ENCODE results near the gene KIAA0319L.
A peak's percentile ranks its signal among the peaks of the same experiment; 100 is the strongest.
"Not testable (repeated sequence)": the region's sequence is repeated elsewhere in the genome, so short reads cannot be mapped to it uniquely, and the experiment has no call there.

KIAA0319L gene

GRCh38 chr1:35470977-35471613 is 86.1 kb downstream of the KIAA0319L start:
- Histone ChIP-seq H3K27ac (ENCODE audit: low read depth, low read length) (no peak overlapping the region), H3K36me3 (ENCODE audit: control insufficient read depth in 5 of 5, insufficient read depth in 5 of 5, low read length in 5 of 5) (peaks cover 16 to 46% (median 31%) of the 10 kb centered on the region in 5 donors)

GRCh38 chr1:35466120-35466519 is 91.1 kb downstream of the KIAA0319L start:
- Histone ChIP-seq H3K9me3 (ENCODE audit: control insufficient read depth in 5 of 5, low read length in 5 of 5) (no peaks in the 10 kb centered on the region), H3K4me3 (ENCODE audit: low read depth in 1 of 5, low read length in 5 of 5) (no peak overlapping the region), H3K4me1 (ENCODE audit: control insufficient read depth in 5 of 5, insufficient read depth in 5 of 5, low read length in 5 of 5) (no peaks in the 10 kb centered on the region), H3K9ac (ENCODE audit: low read length in 5 of 5) (no peak overlapping the region), H3K27me3 (ENCODE audit: control insufficient read depth in 5 of 5, insufficient read depth in 4 of 5, low read length in 5 of 5) (no peaks in the 10 kb centered on the region), H3K36me3 (ENCODE audit: control insufficient read depth in 5 of 5, insufficient read depth in 5 of 5, low read length in 5 of 5) (peaks cover 20 to 66% (median 56%) of the 10 kb centered on the region in 5 donors), H3K27ac (ENCODE audit: low read depth, low read length) (no peak overlapping the region)

More at GRCh38 chr1:35470977-35471613, 86.1 kb downstream of the KIAA0319L start:
- Histone ChIP-seq H3K9me3 (ENCODE audit: control insufficient read depth in 5 of 5, low read length in 5 of 5) (no peaks in the 10 kb centered on the region), H3K9ac (ENCODE audit: low read length in 5 of 5) (no peak overlapping the region), H3K4me1 (ENCODE audit: control insufficient read depth in 5 of 5, insufficient read depth in 5 of 5, low read length in 5 of 5) (no peaks in the 10 kb centered on the region), H3K4me3 (ENCODE audit: low read depth in 1 of 5, low read length in 5 of 5) (no peak overlapping the region), H3K27me3 (ENCODE audit: control insufficient read depth in 5 of 5, insufficient read depth in 4 of 5, low read length in 5 of 5) (no peaks in the 10 kb centered on the region)

- H3K9me3 ChIP-seq (ENCODE audit: control insufficient read depth in 5 of 5, low read length in 5 of 5); H3K4me3 ChIP-seq (ENCODE audit: low read depth in 1 of 5, low read length in 5 of 5); H3K27me3 ChIP-seq (ENCODE audit: control insufficient read depth in 5 of 5, insufficient read depth in 4 of 5, low read length in 5 of 5); H3K4me1 ChIP-seq (ENCODE audit: control insufficient read depth in 5 of 5, insufficient read depth in 5 of 5, low read length in 5 of 5); H3K9ac ChIP-seq (ENCODE audit: low read length in 5 of 5); H3K27ac ChIP-seq (ENCODE audit: low read depth, low read length): not testable (repeated sequence)
- peaks cover 18 to 46% (median 43%) of the 10 kb centered on the region in 5 donors for H3K36me3 ChIP-seq (ENCODE audit: control insufficient read depth in 5 of 5, insufficient read depth in 5 of 5, low read length in 5 of 5)
These were observed 93.5 kb downstream of the KIAA0319L start for GRCh38 chr1:35463749-35464148.

DNA sequence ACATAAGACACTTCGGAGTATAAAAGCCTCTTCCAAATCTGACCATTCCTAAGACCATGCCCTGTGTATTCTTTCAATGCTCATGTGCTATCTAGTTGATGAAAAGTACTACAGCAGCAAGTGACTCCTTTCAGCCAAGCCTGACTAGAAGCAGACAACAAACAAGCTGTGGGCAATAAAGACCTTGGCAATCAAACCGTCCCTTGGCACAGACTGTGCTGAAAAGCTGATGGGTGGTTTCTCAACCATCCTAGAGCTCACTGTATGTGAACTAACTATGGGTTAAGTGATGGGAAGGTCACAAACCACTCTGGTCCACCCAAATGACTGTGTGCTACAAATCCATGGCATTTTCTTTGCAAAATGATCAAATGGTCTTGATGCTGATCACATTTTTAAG is 94.0 kb downstream of the KIAA0319L start:
- H3K4me1 ChIP-seq (ENCODE audit: control insufficient read depth in 5 of 5, insufficient read depth in 5 of 5, low read length in 5 of 5) = no peaks in the 10 kb centered on the region
- no peaks in the 10 kb centered on the region for H3K27me3 ChIP-seq (ENCODE audit: control insufficient read depth in 5 of 5, insufficient read depth in 4 of 5, low read length in 5 of 5)
- H3K9ac ChIP-seq (ENCODE audit: low read length in 5 of 5) = no peak overlapping the region
- no peak overlapping the region for H3K4me3 ChIP-seq (ENCODE audit: low read depth in 1 of 5, low read length in 5 of 5)
- no peaks in the 10 kb centered on the region for H3K9me3 ChIP-seq (ENCODE audit: control insufficient read depth in 5 of 5, low read length in 5 of 5)
- peaks cover 17 to 46% (median 43%) of the 10 kb centered on the region in 5 donors for H3K36me3 ChIP-seq (ENCODE audit: control insufficient read depth in 5 of 5, insufficient read depth in 5 of 5, low read length in 5 of 5)
- H3K27ac ChIP-seq (ENCODE audit: low read depth, low read length) = no peak overlapping the region

DNA sequence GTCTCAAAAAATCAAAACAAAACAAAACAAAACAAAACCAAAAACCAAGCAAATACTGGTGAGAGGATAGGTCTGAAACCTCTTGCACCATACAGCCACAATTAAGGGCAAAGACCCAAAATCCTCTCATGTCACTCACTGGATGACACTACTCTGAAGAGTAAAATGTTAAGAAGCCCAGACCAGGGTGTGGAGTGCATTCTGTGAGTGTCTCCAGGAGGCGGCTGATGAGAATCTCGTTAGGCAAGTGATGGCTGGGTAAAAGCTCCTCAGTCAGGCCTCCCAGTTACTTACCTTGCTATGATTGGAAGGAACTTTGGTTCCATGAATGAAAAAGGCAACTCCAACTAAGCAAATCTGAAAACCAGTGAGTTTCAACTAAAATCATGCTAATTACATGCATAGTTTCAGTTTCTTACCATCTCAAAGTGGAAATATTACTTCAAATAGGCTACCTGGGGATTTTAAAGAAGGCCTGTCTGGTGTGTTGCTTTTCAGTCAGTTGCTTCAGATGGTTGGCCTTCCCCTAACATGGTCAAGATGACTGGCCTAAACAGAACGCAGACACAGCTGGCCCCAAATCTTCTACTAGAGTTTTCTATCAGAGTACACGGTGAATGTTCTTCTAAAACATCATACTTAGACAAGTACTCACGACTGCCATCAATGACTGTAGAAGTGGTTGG is 95.1 kb downstream of the KIAA0319L start:
- no peaks in the 10 kb centered on the region for H3K27me3 ChIP-seq (ENCODE audit: control insufficient read depth in 5 of 5, insufficient read depth in 4 of 5, low read length in 5 of 5)
- H3K4me3 ChIP-seq (ENCODE audit: low read depth in 1 of 5, low read length in 5 of 5) = no peak overlapping the region
- no peak overlapping the region for H3K9ac ChIP-seq (ENCODE audit: low read length in 5 of 5)
- no peak overlapping the region for H3K27ac ChIP-seq (ENCODE audit: low read depth, low read length)
- H3K4me1 ChIP-seq (ENCODE audit: control insufficient read depth in 5 of 5, insufficient read depth in 5 of 5, low read length in 5 of 5) = no peaks in the 10 kb centered on the region
- no peaks in the 10 kb centered on the region for H3K9me3 ChIP-seq (ENCODE audit: control insufficient read depth in 5 of 5, low read length in 5 of 5)
- H3K36me3 ChIP-seq (ENCODE audit: control insufficient read depth in 5 of 5, insufficient read depth in 5 of 5, low read length in 5 of 5) = peaks cover 17 to 48% (median 43%) of the 10 kb centered on the region in 5 donors

DNA sequence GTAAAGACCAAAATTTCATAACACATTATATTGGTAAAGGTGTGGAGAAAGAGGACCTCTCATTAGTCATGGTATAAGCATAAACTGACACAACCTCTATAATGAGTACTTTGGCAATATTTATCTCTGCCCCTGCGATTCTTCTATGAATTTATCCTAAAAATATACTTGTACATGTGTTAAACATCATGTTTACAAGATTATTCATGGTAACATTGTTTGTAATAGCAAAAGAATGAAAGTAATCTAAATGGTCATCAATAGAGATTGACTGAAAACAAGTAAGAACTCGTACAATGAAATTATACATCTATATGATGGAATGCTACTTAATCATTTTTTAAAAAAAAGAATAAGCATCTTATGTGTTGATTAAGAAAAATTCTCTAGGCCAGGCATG is 96.4 kb downstream of the KIAA0319L start:
- no peak overlapping the region for H3K4me3 ChIP-seq (ENCODE audit: low read depth in 1 of 5, low read length in 5 of 5)
- no peak overlapping the region for H3K27ac ChIP-seq (ENCODE audit: low read depth, low read length)
- no peaks in the 10 kb centered on the region for H3K4me1 ChIP-seq (ENCODE audit: control insufficient read depth in 5 of 5, insufficient read depth in 5 of 5, low read length in 5 of 5)
- no peaks in the 10 kb centered on the region for H3K9me3 ChIP-seq (ENCODE audit: control insufficient read depth in 5 of 5, low read length in 5 of 5)
- no peak overlapping the region for H3K9ac ChIP-seq (ENCODE audit: low read length in 5 of 5)
- H3K27me3 ChIP-seq (ENCODE audit: control insufficient read depth in 5 of 5, insufficient read depth in 4 of 5, low read length in 5 of 5) = no peaks in the 10 kb centered on the region
- H3K36me3 ChIP-seq (ENCODE audit: control insufficient read depth in 5 of 5, insufficient read depth in 5 of 5, low read length in 5 of 5) = peaks cover 13 to 51% (median 39%) of the 10 kb centered on the region in 5 donors

DNA sequence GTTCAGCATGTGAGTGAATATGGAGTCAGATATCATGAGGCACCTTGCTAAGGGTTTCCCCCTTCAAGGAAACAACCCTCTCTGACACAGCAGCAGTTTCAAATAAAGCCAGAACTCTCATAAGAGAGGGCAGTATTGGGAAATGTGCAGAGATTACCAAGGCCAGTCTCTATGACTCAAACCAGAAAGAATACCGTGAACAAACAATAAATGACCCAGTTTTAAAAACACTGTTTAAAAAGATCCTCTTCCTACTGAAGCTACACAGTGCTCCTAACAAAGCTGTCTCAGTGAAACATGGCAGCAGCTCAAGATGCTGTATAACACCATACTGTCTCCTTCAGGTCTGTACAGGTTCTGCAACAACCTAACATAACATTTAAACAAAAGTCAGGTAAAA is 102.6 kb downstream of the KIAA0319L start:
- H3K9ac ChIP-seq (ENCODE audit: low read length in 5 of 5) = peak overlapping the region in 1 of 5 donors; percentile 28
- H3K4me1 ChIP-seq (ENCODE audit: control insufficient read depth in 5 of 5, insufficient read depth in 5 of 5, low read length in 5 of 5) = peaks cover 13 to 38% (median 22%) of the 10 kb centered on the region in 5 donors
- H3K4me3 ChIP-seq (ENCODE audit: low read depth in 1 of 5, low read length in 5 of 5) = no peak overlapping the region
- H3K27ac ChIP-seq (ENCODE audit: low read depth, low read length) = no peak overlapping the region
- H3K9me3 ChIP-seq (ENCODE audit: control insufficient read depth in 5 of 5, low read length in 5 of 5) = no peaks in the 10 kb centered on the region
- H3K36me3 ChIP-seq (ENCODE audit: control insufficient read depth in 5 of 5, insufficient read depth in 5 of 5, low read length in 5 of 5) = peaks cover 18 to 29% (median 26%) of the 10 kb centered on the region in 5 donors
- no peaks in the 10 kb centered on the region for H3K27me3 ChIP-seq (ENCODE audit: control insufficient read depth in 5 of 5, insufficient read depth in 4 of 5, low read length in 5 of 5)

GRCh38 chr1:35454176-35454575 is 103.0 kb downstream of the KIAA0319L start:
- peaks cover 13 to 38% (median 22%) of the 10 kb centered on the region in 5 donors for H3K4me1 ChIP-seq (ENCODE audit: control insufficient read depth in 5 of 5, insufficient read depth in 5 of 5, low read length in 5 of 5)
- H3K9ac ChIP-seq (ENCODE audit: low read length in 5 of 5) = no peak overlapping the region
- H3K27ac ChIP-seq (ENCODE audit: low read depth, low read length) = no peak overlapping the region
- no peaks in the 10 kb centered on the region for H3K9me3 ChIP-seq (ENCODE audit: control insufficient read depth in 5 of 5, low read length in 5 of 5)
- peaks cover 18 to 33% (median 29%) of the 10 kb centered on the region in 5 donors for H3K36me3 ChIP-seq (ENCODE audit: control insufficient read depth in 5 of 5, insufficient read depth in 5 of 5, low read length in 5 of 5)
- no peak overlapping the region for H3K4me3 ChIP-seq (ENCODE audit: low read depth in 1 of 5, low read length in 5 of 5)
- H3K27me3 ChIP-seq (ENCODE audit: control insufficient read depth in 5 of 5, insufficient read depth in 4 of 5, low read length in 5 of 5) = no peaks in the 10 kb centered on the region

- Histone ChIP-seq H3K27me3 (ENCODE audit: control insufficient read depth in 5 of 5, insufficient read depth in 4 of 5, low read length in 5 of 5) (no peaks in the 10 kb centered on the region), H3K36me3 (ENCODE audit: control insufficient read depth in 5 of 5, insufficient read depth in 5 of 5, low read length in 5 of 5) (peaks cover 16 to 41% (median 32%) of the 10 kb centered on the region in 5 donors), H3K27ac (ENCODE audit: low read depth, low read length) (no peak overlapping the region), H3K9me3 (ENCODE audit: control insufficient read depth in 5 of 5, low read length in 5 of 5) (no peaks in the 10 kb centered on the region), H3K9ac (ENCODE audit: low read length in 5 of 5) (peak overlapping the region in 1 of 5 donors; percentile 3), H3K4me1 (ENCODE audit: control insufficient read depth in 5 of 5, insufficient read depth in 5 of 5, low read length in 5 of 5) (peaks cover 13 to 38% (median 31%) of the 10 kb centered on the region in 5 donors), H3K4me3 (ENCODE audit: low read depth in 1 of 5, low read length in 5 of 5) (no peak overlapping the region)
These were observed 104.2 kb downstream of the KIAA0319L start for GRCh38 chr1:35453031-35453430.

- H3K4me3 ChIP-seq (ENCODE audit: low read depth in 1 of 5, low read length in 5 of 5) = no peak overlapping the region
- peak overlapping the region in 2 of 5 donors; percentile 31 to 52 for H3K9ac ChIP-seq (ENCODE audit: low read length in 5 of 5)
- H3K27ac ChIP-seq (ENCODE audit: low read depth, low read length) = no peak overlapping the region
- H3K9me3 ChIP-seq (ENCODE audit: control insufficient read depth in 5 of 5, low read length in 5 of 5) = no peaks in the 10 kb centered on the region
- no peaks in the 10 kb centered on the region for H3K27me3 ChIP-seq (ENCODE audit: control insufficient read depth in 5 of 5, insufficient read depth in 4 of 5, low read length in 5 of 5)
- H3K4me1 ChIP-seq (ENCODE audit: control insufficient read depth in 5 of 5, insufficient read depth in 5 of 5, low read length in 5 of 5) = peaks cover 13 to 39% (median 32%) of the 10 kb centered on the region in 5 donors
- peaks cover 16 to 46% (median 38%) of the 10 kb centered on the region in 5 donors for H3K36me3 ChIP-seq (ENCODE audit: control insufficient read depth in 5 of 5, insufficient read depth in 5 of 5, low read length in 5 of 5)
These were observed 105.0 kb downstream of the KIAA0319L start for GRCh38 chr1:35452106-35452774.
